HepG2 (cell line): ENCODE results near the gene ZBTB4. TPM values are rescaled to one million over a fixed set of nuclear protein-coding genes. Genes with fewer than 3 reads are reported as not detected.

Experiments used
- BHLHE40 ChIP-seq: IDR thresholded peaks from 2 replicates; pipeline ENCODE4 v1.6.1; 2011; ENCODE audit warnings: low read length, improper control_type of control experiment
- CBX5 ChIP-seq: sonication (generic); formaldehyde crosslinking; IDR thresholded peaks from 2 replicates; pipeline ENCODE4 v1.4.0; 2020; ENCODE audit warnings: missing genetic modification reagents, borderline replicate concordance
- ELF1 ChIP-seq: sonication (generic); formaldehyde crosslinking; IDR thresholded peaks from 2 replicates; pipeline ENCODE4 v1.4.0; 2020; ENCODE audit warnings: missing genetic modification reagents
- FOXK2 ChIP-seq: fragments of 450-650 bp; IDR thresholded peaks from 2 replicates; pipeline ENCODE4 v1.6.1; 2016
- FOXP4 ChIP-seq: sonication (generic); formaldehyde crosslinking; IDR thresholded peaks from 2 replicates; pipeline ENCODE4 v1.4.0; 2020; ENCODE audit warnings: missing genetic modification reagents
- GPBP1L1 ChIP-seq: sonication (generic); formaldehyde crosslinking; IDR thresholded peaks from 2 replicates; pipeline ENCODE4 v1.5.0; 2020; ENCODE audit warnings: mild to moderate bottlenecking, missing genetic modification reagents
- KDM5B ChIP-seq: sonication (generic); formaldehyde crosslinking; IDR thresholded peaks from 2 replicates; pipeline ENCODE4 v1.4.0; 2020; ENCODE audit warnings: missing genetic modification reagents, mild to moderate bottlenecking, borderline replicate concordance
- MATR3 ChIP-seq: sonication (generic); formaldehyde crosslinking; IDR thresholded peaks from 2 replicates; pipeline ENCODE4 v1.4.0; 2020; ENCODE audit warnings: missing genetic modification reagents
- NFAT5 ChIP-seq: sonication (generic); formaldehyde crosslinking; IDR thresholded peaks from 2 replicates; pipeline ENCODE4 v1.4.0; 2020; ENCODE audit warnings: missing genetic modification reagents
- SNAI1 ChIP-seq: sonication (generic); formaldehyde crosslinking; IDR thresholded peaks from 2 replicates; pipeline ENCODE4 v1.5.0; 2020; ENCODE audit warnings: mild to moderate bottlenecking, missing genetic modification reagents, borderline replicate concordance
- SPEN ChIP-seq: sonication (generic); formaldehyde crosslinking; IDR thresholded peaks from 2 replicates; pipeline ENCODE4 v1.5.1; 2020; ENCODE audit warnings: low read depth, mild to moderate bottlenecking, missing genetic modification reagents
- ZBTB38 ChIP-seq: sonication (generic); formaldehyde crosslinking; IDR thresholded peaks from 2 replicates; pipeline ENCODE4 v1.5.1; 2020; ENCODE audit warnings: mild to moderate bottlenecking, missing genetic modification reagents
- ZKSCAN1 ChIP-seq: fragments of 150-350 bp; IDR thresholded peaks from 2 replicates; pipeline ENCODE4 v1.6.1; 2014; ENCODE audit warnings: low read length
- ZNF235 ChIP-seq: sonication (generic); formaldehyde crosslinking; IDR thresholded peaks from 2 replicates; pipeline ENCODE4 v1.8.1; 2023; ENCODE audit warnings: mild to moderate bottlenecking, missing genetic modification reagents, borderline replicate concordance
- ZNF354B ChIP-seq: sonication (generic); formaldehyde crosslinking; IDR thresholded peaks from 2 replicates; pipeline ENCODE4 v1.8.0; 2022; ENCODE audit warnings: mild to moderate bottlenecking, missing genetic modification reagents
- polyA plus RNA-seq, 8 experiments: library from polyadenylated mRNA; depleted of rRNA in 3 of 8; stranded (reverse) in 7 of 8; unstranded in 1 of 8; fragments of >200 nt; fragmentation: Illumina TruSeq in 4 of 8; extraction: Trizol in 4 of 8; gene quantifications; 2 replicates each; pipeline versions ENCODE4 v1.2.1 to v1.2.3, GENCODE V29; 2011 to 2016; ENCODE audit warnings: low read depth in 4 of 8, missing spikeins in 1 of 8, mixed read lengths in 1 of 8; ENCODE audit not compliant: insufficient read depth in 1 of 8
- total RNA-seq, 5 experiments: library from RNA; depleted of rRNA; stranded (reverse); fragments of >200 nt; fragmentation: Illumina TruSeq; extraction: Trizol; gene quantifications; 2 replicates each; pipeline ENCODE4 v1.2.3, GENCODE V29; 2016; ENCODE audit warnings: low read depth in 1 of 5
- TF ChIP-seq, protein P1 (sequence below): sonication (generic); formaldehyde crosslinking; conservative IDR thresholded peaks from 2 replicates; pipeline ENCODE4 v1.4.0; 2020; ENCODE audit warnings: mild to moderate bottlenecking, missing genetic modification reagents, moderate library complexity
- TF ChIP-seq, protein P2 (sequence below): IDR thresholded peaks from 2 replicates; pipeline ENCODE4 v1.6.1; 2016; ENCODE audit warnings: control low read depth

ZBTB4 gene
- total and polyA plus RNA-seq, 2 of the 13 experiments (the other 11 are each of a cell fraction or from before 2014, with no cell fraction given), result 4.3 to 7.4 TPM

GRCh38 chr17:7475764-7476422, 3.5 kb downstream of the ZBTB4 start (continued):
- TF ChIP-seq NFAT5 (CRISPR knock-in tag) (no peak), ZNF354B (CRISPR knock-in tag) (no peak), FOXP4 (CRISPR knock-in tag) (no peak), SNAI1 (CRISPR knock-in tag) (no peak), ZBTB38 (CRISPR knock-in tag) (peak; percentile 75), BHLHE40 (peak; percentile 87), SPEN (CRISPR knock-in tag) (no peak), ELF1 (CRISPR knock-in tag) (no peak), GPBP1L1 (no peak), MATR3 (no peak), CBX5 (no peak), KDM5B (CRISPR knock-in tag) (0 out of 2 replicates have a peak, but pooled peaks have one; percentile 28), FOXK2 (no peak), ZNF235 (no peak), ZKSCAN1 (no peak)
- TF ChIP-seq, protein P1, sequence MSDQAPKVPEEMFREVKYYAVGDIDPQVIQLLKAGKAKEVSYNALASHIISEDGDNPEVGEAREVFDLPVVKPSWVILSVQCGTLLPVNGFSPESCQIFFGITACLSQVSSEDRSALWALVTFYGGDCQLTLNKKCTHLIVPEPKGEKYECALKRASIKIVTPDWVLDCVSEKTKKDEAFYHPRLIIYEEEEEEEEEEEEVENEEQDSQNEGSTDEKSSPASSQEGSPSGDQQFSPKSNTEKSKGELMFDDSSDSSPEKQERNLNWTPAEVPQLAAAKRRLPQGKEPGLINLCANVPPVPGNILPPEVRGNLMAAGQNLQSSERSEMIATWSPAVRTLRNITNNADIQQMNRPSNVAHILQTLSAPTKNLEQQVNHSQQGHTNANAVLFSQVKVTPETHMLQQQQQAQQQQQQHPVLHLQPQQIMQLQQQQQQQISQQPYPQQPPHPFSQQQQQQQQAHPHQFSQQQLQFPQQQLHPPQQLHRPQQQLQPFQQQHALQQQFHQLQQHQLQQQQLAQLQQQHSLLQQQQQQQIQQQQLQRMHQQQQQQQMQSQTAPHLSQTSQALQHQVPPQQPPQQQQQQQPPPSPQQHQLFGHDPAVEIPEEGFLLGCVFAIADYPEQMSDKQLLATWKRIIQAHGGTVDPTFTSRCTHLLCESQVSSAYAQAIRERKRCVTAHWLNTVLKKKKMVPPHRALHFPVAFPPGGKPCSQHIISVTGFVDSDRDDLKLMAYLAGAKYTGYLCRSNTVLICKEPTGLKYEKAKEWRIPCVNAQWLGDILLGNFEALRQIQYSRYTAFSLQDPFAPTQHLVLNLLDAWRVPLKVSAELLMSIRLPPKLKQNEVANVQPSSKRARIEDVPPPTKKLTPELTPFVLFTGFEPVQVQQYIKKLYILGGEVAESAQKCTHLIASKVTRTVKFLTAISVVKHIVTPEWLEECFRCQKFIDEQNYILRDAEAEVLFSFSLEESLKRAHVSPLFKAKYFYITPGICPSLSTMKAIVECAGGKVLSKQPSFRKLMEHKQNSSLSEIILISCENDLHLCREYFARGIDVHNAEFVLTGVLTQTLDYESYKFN (CRISPR knock-in tag), result 0 out of 2 replicates have a peak, but pooled peaks have one; percentile 28
- TF ChIP-seq, protein P2, sequence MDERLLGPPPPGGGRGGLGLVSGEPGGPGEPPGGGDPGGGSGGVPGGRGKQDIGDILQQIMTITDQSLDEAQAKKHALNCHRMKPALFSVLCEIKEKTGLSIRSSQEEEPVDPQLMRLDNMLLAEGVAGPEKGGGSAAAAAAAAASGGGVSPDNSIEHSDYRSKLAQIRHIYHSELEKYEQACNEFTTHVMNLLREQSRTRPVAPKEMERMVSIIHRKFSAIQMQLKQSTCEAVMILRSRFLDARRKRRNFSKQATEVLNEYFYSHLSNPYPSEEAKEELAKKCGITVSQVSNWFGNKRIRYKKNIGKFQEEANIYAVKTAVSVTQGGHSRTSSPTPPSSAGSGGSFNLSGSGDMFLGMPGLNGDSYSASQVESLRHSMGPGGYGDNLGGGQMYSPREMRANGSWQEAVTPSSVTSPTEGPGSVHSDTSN (CRISPR knock-in tag), result no peak
